ENCODE results near the gene SPTLC2. TPM values are rescaled to one million over a fixed set of nuclear protein-coding genes. Genes with fewer than 3 reads are reported as not detected.
"Not testable (repeated sequence)": the region's sequence is repeated elsewhere in the genome, so short reads cannot be mapped to it uniquely, and the experiment has no call there.

SPTLC2 gene
- total RNA-seq, 2 donors from 2014 or later = 4.9 to 11.7 TPM

- H3K36me3 ChIP-seq (replicated peaks in 1 of 2; ENCODE audit: insufficient read depth in 1 of 2, low read depth in 2 of 2) = no peaks in the 10 kb centered on the region
- H3K9me3 ChIP-seq = no peaks in the 10 kb centered on the region
- H3K27ac ChIP-seq = no peak overlapping the region
- peaks cover 4% of the 10 kb centered on the region for H3K4me1 ChIP-seq
- 87 to 94% methylated on average over 3 of the region's 3 CpGs for WGBS, 2 donors
- TF ChIP-seq POLR2A (IDR thresholded peaks at IDR 0.05) = no peak
- TF ChIP-seq, protein P1, sequence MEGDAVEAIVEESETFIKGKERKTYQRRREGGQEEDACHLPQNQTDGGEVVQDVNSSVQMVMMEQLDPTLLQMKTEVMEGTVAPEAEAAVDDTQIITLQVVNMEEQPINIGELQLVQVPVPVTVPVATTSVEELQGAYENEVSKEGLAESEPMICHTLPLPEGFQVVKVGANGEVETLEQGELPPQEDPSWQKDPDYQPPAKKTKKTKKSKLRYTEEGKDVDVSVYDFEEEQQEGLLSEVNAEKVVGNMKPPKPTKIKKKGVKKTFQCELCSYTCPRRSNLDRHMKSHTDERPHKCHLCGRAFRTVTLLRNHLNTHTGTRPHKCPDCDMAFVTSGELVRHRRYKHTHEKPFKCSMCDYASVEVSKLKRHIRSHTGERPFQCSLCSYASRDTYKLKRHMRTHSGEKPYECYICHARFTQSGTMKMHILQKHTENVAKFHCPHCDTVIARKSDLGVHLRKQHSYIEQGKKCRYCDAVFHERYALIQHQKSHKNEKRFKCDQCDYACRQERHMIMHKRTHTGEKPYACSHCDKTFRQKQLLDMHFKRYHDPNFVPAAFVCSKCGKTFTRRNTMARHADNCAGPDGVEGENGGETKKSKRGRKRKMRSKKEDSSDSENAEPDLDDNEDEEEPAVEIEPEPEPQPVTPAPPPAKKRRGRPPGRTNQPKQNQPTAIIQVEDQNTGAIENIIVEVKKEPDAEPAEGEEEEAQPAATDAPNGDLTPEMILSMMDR (IDR thresholded peaks at IDR 0.05) = no peak
- DNase-seq (no peak), ATAC-seq (no peak)
- no peak overlapping the region for H3K4me3 ChIP-seq
- intact Hi-C loops (cut with DNase I) = no loop called here
- no peaks in the 10 kb centered on the region for H3K27me3 ChIP-seq
Observed at GRCh38 chr14:77543637-77544334, 72.7 kb downstream of the SPTLC2 start.

- DNase-seq = no peak
- intact Hi-C loops (cut with DNase I) = no loop called here
- no peak for TF ChIP-seq POLR2A (IDR thresholded peaks at IDR 0.05)
- WGBS, 2 donors = 64% methylated on average over 5 of the region's 5 CpGs
- H3K4me3 ChIP-seq = no peak overlapping the region
- H3K4me1 ChIP-seq = peaks cover 4% of the 10 kb centered on the region
- H3K36me3 ChIP-seq (replicated peaks in 1 of 2; ENCODE audit: insufficient read depth in 1 of 2, low read depth in 2 of 2) = no peaks in the 10 kb centered on the region
- H3K9me3 ChIP-seq = no peaks in the 10 kb centered on the region
- ATAC-seq = no peak
- H3K27ac ChIP-seq = no peak overlapping the region
- no peaks in the 10 kb centered on the region for H3K27me3 ChIP-seq
Observed at GRCh38 chr14:77543240-77543551, 73.2 kb downstream of the SPTLC2 start.

- intact Hi-C loops (cut with DNase I) = no loop called here
- no peak for TF ChIP-seq POLR2A (IDR thresholded peaks at IDR 0.05)
- TF ChIP-seq, protein P1 (IDR thresholded peaks at IDR 0.05) = no peak
- 72 to 73% methylated on average over 10 to 11 of the region's 11 CpGs for WGBS, 2 donors
- no peaks in the 10 kb centered on the region for H3K27me3 ChIP-seq
- no peak overlapping the region for H3K27ac ChIP-seq
- H3K4me1 ChIP-seq = peaks cover 4% of the 10 kb centered on the region
- ATAC-seq = no peak
- no peak overlapping the region for H3K4me3 ChIP-seq
- H3K36me3 ChIP-seq (replicated peaks in 1 of 2; ENCODE audit: insufficient read depth in 1 of 2, low read depth in 2 of 2) = no peaks in the 10 kb centered on the region
- no peak for DNase-seq
- no peaks in the 10 kb centered on the region for H3K9me3 ChIP-seq
Observed at GRCh38 chr14:77542421-77543239, 73.8 kb downstream of the SPTLC2 start.

GRCh38 chr14:77541905-77542304, 74.5 kb downstream of the SPTLC2 start:
- Histone ChIP-seq H3K27ac (no peak overlapping the region), H3K27me3 (no peaks in the 10 kb centered on the region), H3K9me3 (no peaks in the 10 kb centered on the region), H3K36me3 (replicated peaks in 1 of 2; ENCODE audit: insufficient read depth in 1 of 2, low read depth in 2 of 2) (no peaks in the 10 kb centered on the region), H3K4me1 (peaks cover 4% of the 10 kb centered on the region), H3K4me3 (no peak overlapping the region)
- no peak for ATAC-seq
- intact Hi-C loops (cut with DNase I) = no loop called here
- no peak for TF ChIP-seq POLR2A (IDR thresholded peaks at IDR 0.05)
- TF ChIP-seq, protein P1 (IDR thresholded peaks at IDR 0.05) = no peak
- no peak for DNase-seq
- WGBS, 2 donors = 88 to 94% methylated on average over 4 of the region's 4 CpGs

DNA sequence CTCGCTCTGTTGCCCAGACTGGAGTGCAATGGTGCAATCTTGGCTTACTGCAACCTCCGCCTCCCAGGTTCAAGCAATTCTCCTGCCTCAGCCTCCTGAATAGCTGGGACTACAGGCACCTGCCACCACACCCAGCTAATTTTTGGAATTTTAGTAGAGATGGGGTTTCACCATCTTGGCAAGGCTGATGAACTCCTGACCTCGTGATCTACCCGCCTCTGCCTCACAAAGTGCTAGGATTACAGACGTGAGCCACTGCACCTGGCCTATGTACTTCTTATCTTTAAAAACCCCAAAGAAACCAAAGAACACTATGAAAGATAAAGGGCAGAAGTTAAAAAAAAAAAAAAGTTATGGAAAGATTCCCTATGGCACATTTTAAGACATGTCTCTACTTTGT, 79.5 kb downstream of the SPTLC2 start:
- H3K9me3 ChIP-seq; ATAC-seq; H3K27ac ChIP-seq; DNase-seq; intact Hi-C loops (cut with DNase I); H3K36me3 ChIP-seq (replicated peaks in 1 of 2; ENCODE audit: insufficient read depth in 1 of 2, low read depth in 2 of 2); H3K27me3 ChIP-seq; H3K4me1 ChIP-seq; H3K4me3 ChIP-seq: not testable (repeated sequence)
- WGBS, 2 donors = 58 to 63% methylated on average over 5 of the region's 5 CpGs

Data from body of pancreas (tissue), 4 donors.